Adrenal gland (tissue), 12 donors: ENCODE measurements around the gene NUP188. TPM values are rescaled to one million over a fixed set of nuclear protein-coding genes. Genes with fewer than 3 reads are reported as not detected.

Experiments used
- DNase-seq, 7 donors: peaks; one replicate each; pipeline ENCODE4 v3.0.0-alpha.2; 2019 to 2020
- H3K27ac ChIP-seq, 5 donors: fragments of 200-600 bp; sonication (generic) in 4 of 5; 1 replicate in 3 of 5; 2 replicates in 2 of 5; pipeline versions ENCODE4 v1.5.1 to v1.8.0; 2016 to 2020; ENCODE audit warnings: mild to moderate bottlenecking in 1 of 5
- H3K27me3 ChIP-seq: fragments of 200-600 bp; 2 replicates; pipeline ENCODE4 v1.8.0; 2021
- H3K36me3 ChIP-seq, 2 donors: fragments of 200-600 bp; replicated peaks in 1 of 2; 1 replicate in 1 of 2; 2 replicates in 1 of 2; pipeline versions ENCODE4 v1.5.1 to v1.8.0; 2018 to 2022
- H3K4me1 ChIP-seq, 2 donors: fragments of 200-600 bp; replicated peaks in 1 of 2; 1 replicate in 1 of 2; 2 replicates in 1 of 2; pipeline versions ENCODE4 v1.5.1 to v1.8.0; 2018 to 2021
- H3K4me3 ChIP-seq, 4 donors: fragments of 200-600 bp; sonication (generic) in 3 of 4; one replicate each; pipeline ENCODE4 v1.5.1; 2016 to 2018
- H3K9me3 ChIP-seq, 3 donors: fragments of 200-600 bp; sonication (generic) in 1 of 3; replicated peaks in 1 of 3; 1 replicate in 2 of 3; 2 replicates in 1 of 3; pipeline versions ENCODE4 v1.5.1 to v1.8.0; 2016 to 2021
- POLR2A ChIP-seq, 2 donors: fragments of 450-650 bp; IDR thresholded peaks; one replicate each; pipeline ENCODE4 v1.6.1; 2017; ENCODE audit warnings: antibody characterized with exemption in 2 of 2, mild to moderate bottlenecking in 2 of 2, moderate library complexity in 1 of 2
- WGBS, 4 donors: extraction: QIAGEN DNeasy Blood & Tissue Kit in 2 of 4; methylation state at CpG; one replicate each; pipeline versions ENCODE4 v1.1.5 to v1.1.7; 2013 to 2017; 5-methylcytosine and 5-hydroxymethylcytosine counted together
- intact Hi-C, 2 donors: fragments of 100-400 bp; cut with DNase I; formaldehyde crosslinking; loops; one replicate each; pipeline versions ENCODE4 v1.14.1 to v1.15.0; 2022 to 2023
- polyA plus RNA-seq, 3 donors: library from polyadenylated mRNA; stranded (reverse); fragments of 200-250 nt in 2 of 3; fragments of 350-450 nt in 1 of 3; fragmentation: Illumina TruSeq in 1 of 3; extraction: RNeasy Lipid Tissue Mini Kit (QIAGEN cat#74804) in 1 of 3; gene quantifications; one replicate each; pipeline ENCODE4 v1.2.3, GENCODE V29; 2013 to 2014
- total RNA-seq, 9 donors: library from RNA; depleted of rRNA in 4 of 9; stranded (reverse); fragments of >200 nt in 4 of 9; fragments of 120-200 nt in 1 of 9; fragmentation: NEBNext Ultra II Directional in 1 of 9; extraction: Animal tissue kit (Norgen Biotek cat#: 25700) in 1 of 9; gene quantifications; one replicate each; pipeline versions ENCODE4 v1.1.0 to v1.2.4, GENCODE V29; 2013 to 2023
- TF ChIP-seq, protein P1 (sequence below), 6 experiments: fragments of 450-650 bp in 4 of 6; fragments of 200-600 bp in 2 of 6; sonication (generic) in 1 of 6; IDR thresholded peaks; 1 replicate in 5 of 6; 2 replicates in 1 of 6; pipeline versions ENCODE4 v1.5.1 to v1.8.0; 2016 to 2021; ENCODE audit warnings: antibody characterized with exemption in 6 of 6, mild to moderate bottlenecking in 2 of 6, moderate library complexity in 1 of 6
- donor health status: healthy with polysubstance abuse.
- donor health status: Bipolar disorder and iron deficiency.
- donor health status: DM: yes; HTN: yes; CAD: no.
- donor health status: DM: no; HTN: no; CAD: no.
- donor health status: DM: no; HTN: no; CAD: no.
- donor health status: DM: yes; HTN: yes; CAD: no.

The NUP188 gene
- total and polyA plus RNA-seq, 12 donors = 20.2 to 122 (median 31.8) TPM

DNA sequence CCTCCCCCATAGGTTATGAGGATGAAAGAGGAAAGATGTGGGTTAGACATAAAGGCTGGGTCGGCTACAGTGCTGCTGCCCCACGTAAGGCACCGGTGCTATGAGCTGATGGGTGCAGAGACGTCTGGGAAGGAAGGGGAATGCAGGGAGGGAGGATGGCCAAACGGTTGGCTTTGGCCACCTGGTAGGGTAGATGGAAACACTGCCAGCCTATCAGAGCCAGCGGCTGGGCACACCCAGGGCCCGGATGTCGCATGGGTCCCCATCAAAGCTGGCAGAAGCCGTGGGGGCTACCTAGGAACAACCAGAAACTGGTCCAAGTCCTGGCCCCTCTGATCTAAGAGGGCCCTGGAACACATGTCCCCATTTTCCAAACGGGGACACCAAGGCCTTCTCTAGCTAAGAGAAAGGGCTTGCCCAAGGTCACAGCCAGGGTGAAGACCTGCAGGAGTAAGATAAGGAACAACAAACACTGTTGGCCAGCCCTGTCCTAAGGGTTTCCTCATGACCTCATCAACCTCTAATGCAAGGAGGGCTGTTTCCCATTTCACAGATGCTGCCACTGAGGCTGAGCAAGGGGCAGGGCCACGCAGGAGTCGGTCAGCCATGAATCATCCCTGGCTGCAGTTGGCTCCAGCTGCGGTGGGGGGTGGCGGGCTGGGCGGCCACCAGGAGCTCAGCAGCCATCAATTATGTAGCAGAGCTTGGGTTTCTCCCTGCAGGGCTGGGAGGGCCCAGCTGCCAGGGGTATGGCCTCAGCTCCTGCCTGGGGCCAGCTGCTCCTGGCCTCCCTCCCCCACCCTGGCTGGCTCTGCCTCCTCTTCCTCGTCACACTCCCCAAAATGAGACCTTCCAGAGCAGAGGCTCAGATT lies 75.8 kb downstream of the NUP188 start:
- Histone ChIP-seq H3K27ac (peak overlapping the region in 3 of 5 donors; percentile 62 to 78 (median 72)), H3K36me3 (peaks cover 0 to 4% of the 10 kb centered on the region in 2 donors), H3K4me3 (no peak overlapping the region), H3K4me1 (peaks cover 24 to 38% of the 10 kb centered on the region in 2 donors), H3K27me3 (no peaks in the 10 kb centered on the region), H3K9me3 (no peaks in the 10 kb centered on the region)
- DNase-seq = peak; percentile 82 to 93 (median 89)
- TF ChIP-seq, protein P1, sequence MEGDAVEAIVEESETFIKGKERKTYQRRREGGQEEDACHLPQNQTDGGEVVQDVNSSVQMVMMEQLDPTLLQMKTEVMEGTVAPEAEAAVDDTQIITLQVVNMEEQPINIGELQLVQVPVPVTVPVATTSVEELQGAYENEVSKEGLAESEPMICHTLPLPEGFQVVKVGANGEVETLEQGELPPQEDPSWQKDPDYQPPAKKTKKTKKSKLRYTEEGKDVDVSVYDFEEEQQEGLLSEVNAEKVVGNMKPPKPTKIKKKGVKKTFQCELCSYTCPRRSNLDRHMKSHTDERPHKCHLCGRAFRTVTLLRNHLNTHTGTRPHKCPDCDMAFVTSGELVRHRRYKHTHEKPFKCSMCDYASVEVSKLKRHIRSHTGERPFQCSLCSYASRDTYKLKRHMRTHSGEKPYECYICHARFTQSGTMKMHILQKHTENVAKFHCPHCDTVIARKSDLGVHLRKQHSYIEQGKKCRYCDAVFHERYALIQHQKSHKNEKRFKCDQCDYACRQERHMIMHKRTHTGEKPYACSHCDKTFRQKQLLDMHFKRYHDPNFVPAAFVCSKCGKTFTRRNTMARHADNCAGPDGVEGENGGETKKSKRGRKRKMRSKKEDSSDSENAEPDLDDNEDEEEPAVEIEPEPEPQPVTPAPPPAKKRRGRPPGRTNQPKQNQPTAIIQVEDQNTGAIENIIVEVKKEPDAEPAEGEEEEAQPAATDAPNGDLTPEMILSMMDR (IDR thresholded peaks at IDR 0.05) = no peak
- peak in 1 of 2 donors; percentile 47 for TF ChIP-seq POLR2A (IDR thresholded peaks at IDR 0.05)
- WGBS, 4 donors = 62 to 68% (median 63%) methylated on average over 12 to 16 of the region's 16 CpGs
- intact Hi-C loops = no loop called here

DNA sequence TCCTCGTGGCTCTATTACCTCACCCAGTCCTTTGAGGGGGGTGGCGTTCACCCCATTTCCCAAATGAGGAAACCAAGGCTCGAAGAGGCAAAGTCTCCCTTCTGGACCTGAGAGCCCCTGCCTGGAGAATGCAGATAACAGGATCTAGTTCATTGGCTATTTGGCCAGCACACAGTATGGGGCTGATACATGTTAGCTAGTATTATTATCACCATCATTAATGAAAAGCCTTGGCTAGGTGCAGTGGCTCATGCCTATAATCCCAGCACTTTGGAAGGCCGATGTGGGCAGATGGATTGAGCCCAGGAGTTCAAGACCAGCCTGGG lies 76.4 kb downstream of the NUP188 start:
- Histone ChIP-seq H3K4me3 (no peak overlapping the region), H3K9me3 (no peaks in the 10 kb centered on the region), H3K36me3 (peaks cover 0 to 4% of the 10 kb centered on the region in 2 donors), H3K27me3 (no peaks in the 10 kb centered on the region), H3K27ac (peak overlapping the region in 3 of 5 donors; percentile 62 to 78 (median 72)), H3K4me1 (peaks cover 24 to 41% of the 10 kb centered on the region in 2 donors)
- intact Hi-C loops = no loop called here
- DNase-seq = no peak
- 43 to 51% (median 46%) methylated on average over 4 of the region's 4 CpGs for WGBS, 4 donors
- no peak for TF ChIP-seq POLR2A (IDR thresholded peaks at IDR 0.05)
- TF ChIP-seq, protein P1 (IDR thresholded peaks at IDR 0.05) = no peak

DNA sequence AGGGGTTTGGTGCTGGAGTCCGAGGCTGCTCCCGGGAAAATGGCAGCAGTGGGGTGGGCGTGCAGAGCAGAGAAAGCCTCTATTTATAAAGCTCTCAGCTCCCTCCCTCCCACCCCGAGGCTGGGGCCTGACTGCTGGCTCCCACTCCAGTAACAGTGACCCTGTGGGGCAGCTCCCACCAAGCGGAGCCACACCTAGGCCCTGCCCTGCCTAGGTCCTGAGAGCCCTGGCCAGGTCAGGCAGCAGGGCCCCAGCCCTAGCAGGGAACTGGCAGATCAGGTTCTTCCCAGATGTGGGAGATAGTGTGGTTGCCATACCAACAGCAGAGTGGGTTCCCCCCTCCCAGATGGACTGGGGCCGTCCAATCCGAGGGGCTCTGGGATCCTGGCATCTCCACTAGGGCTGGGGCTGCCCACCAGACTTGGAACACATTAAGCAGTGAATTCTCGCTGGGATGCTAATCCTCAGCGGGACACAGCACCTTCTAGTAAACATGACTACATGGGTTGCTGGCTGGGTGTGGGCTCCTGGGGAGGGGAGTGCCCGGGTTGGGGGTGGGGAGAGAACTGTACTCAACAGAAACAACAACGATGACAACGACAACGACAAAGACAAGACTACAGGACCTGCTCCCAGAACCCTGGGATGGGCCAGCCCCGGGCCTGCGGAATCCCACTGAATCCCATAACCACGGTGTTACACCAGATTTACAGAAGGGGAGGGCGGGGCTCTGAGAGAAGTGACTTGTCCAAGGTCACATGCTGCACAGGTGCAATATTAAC lies 79.1 kb downstream of the NUP188 start:
- H3K4me1 ChIP-seq = peaks cover 24 to 46% of the 10 kb centered on the region in 2 donors
- no peaks in the 10 kb centered on the region for H3K9me3 ChIP-seq
- intact Hi-C loops = no loop called here
- no peaks in the 10 kb centered on the region for H3K27me3 ChIP-seq
- no peak for TF ChIP-seq POLR2A (IDR thresholded peaks at IDR 0.05)
- TF ChIP-seq, protein P1 (IDR thresholded peaks at IDR 0.05) = no peak
- H3K36me3 ChIP-seq = no peaks in the 10 kb centered on the region
- H3K27ac ChIP-seq = peak overlapping the region in 3 of 5 donors; percentile 42 to 87 (median 63)
- WGBS, 4 donors = 45 to 56% (median 54%) methylated on average over 10 to 17 of the region's 17 CpGs
- DNase-seq = peak in 1 of 7 donors; percentile 32
- peak overlapping the region in 1 of 4 donors; percentile 91 for H3K4me3 ChIP-seq

DNA sequence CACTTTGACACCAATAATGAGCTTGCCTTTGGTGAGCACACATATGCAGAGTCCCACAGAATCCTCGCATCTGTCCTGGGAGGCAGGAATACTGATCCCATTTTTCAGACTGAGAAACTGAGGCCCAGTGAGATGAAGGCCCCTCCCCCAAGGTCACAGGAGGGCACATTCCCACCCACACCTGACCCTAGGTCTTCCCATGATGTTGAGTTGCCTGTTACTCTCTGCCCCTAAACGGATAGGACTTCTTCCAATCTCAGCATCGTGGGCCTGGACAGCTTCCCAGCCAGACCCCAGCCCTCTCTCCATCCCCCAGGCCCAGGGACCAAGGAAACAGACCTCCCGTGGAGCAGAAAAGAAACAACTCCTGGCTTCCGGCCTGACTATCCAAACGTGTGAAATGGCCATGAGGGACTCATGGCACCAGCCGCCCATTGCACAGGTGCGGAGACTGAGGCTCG lies 79.8 kb downstream of the NUP188 start:
- TF ChIP-seq POLR2A (IDR thresholded peaks at IDR 0.05) = no peak
- TF ChIP-seq, protein P1 (IDR thresholded peaks at IDR 0.05) = no peak
- peaks cover 20 to 41% of the 10 kb centered on the region in 2 donors for H3K4me1 ChIP-seq
- intact Hi-C loops = no loop called here

More for the DNA sequence above, 79.8 kb downstream of the NUP188 start:
- DNase-seq = no peak
- H3K27ac ChIP-seq = peak overlapping the region in 3 of 5 donors; percentile 42 to 87 (median 63)
- no peaks in the 10 kb centered on the region for H3K9me3 ChIP-seq
- H3K27me3 ChIP-seq = no peaks in the 10 kb centered on the region
- no peaks in the 10 kb centered on the region for H3K36me3 ChIP-seq
- H3K4me3 ChIP-seq = peak overlapping the region; percentile 4 to 91 (median 42)
- 18 to 40% (median 26%) methylated on average over 3 to 9 of the region's 9 CpGs for WGBS, 4 donors
